Thoracic aorta (tissue), 2 donors: Measurements from ENCODE around the gene BABAM2. TPM values are rescaled to one million over a fixed set of nuclear protein-coding genes. Genes with fewer than 3 reads are reported as not detected.

Experiments
- ATAC-seq: fragments of 150-250 bp; one replicate; pipeline ENCODE4 v1.8.0; 2017; ENCODE audit warnings: low read depth; ENCODE audit not compliant: insufficient number of reproducible peaks, low FRiP score
- DNase-seq: peaks from one replicate; pipeline ENCODE4 v3.0.0-alpha.2; 2020; ENCODE audit warnings: low spot score
- H3K27ac ChIP-seq, 2 donors: fragments of 200-600 bp; sonication (generic); 1 replicate in 1 of 2; 2 replicates in 1 of 2; pipeline ENCODE4 v1.5.1; 2016; ENCODE audit warnings: mild to moderate bottlenecking in 2 of 2, moderate library complexity in 2 of 2
- H3K27me3 ChIP-seq: fragments of 200-600 bp; sonication (generic); replicated peaks from 2 replicates; pipeline ENCODE4 v1.6.0; 2016; ENCODE audit warnings: mild to moderate bottlenecking; ENCODE audit not compliant: insufficient read depth
- H3K36me3 ChIP-seq: fragments of 200-600 bp; sonication (generic); one replicate; pipeline ENCODE4 v1.5.1; 2016
- H3K4me1 ChIP-seq, 2 donors: fragments of 200-600 bp; sonication (generic); 1 replicate in 1 of 2; 2 replicates in 1 of 2; pipeline versions ENCODE4 v1.5.1 to v1.6.0; 2016; ENCODE audit warnings: low read depth in 2 of 2, mild to moderate bottlenecking in 1 of 2; ENCODE audit not compliant: control insufficient read depth in 1 of 2
- H3K4me3 ChIP-seq: fragments of 200-600 bp; sonication (generic); 2 replicates; pipeline ENCODE4 v1.5.1; 2016; ENCODE audit warnings: mild to moderate bottlenecking
- H3K9me3 ChIP-seq: fragments of 200-600 bp; sonication (generic); 2 replicates; pipeline ENCODE4 v1.5.1; 2016
- total RNA-seq, 2 donors: library from RNA; depleted of rRNA; stranded (reverse); fragments of >200 nt; gene quantifications; one replicate each; pipeline versions ENCODE4 v1.1.0 to v1.2.3, GENCODE V29; 2016
- TF ChIP-seq, protein P1 (sequence below): fragments of 200-600 bp; sonication (generic); IDR thresholded peaks from one replicate; pipeline ENCODE4 v1.5.1; 2019; ENCODE audit warnings: antibody characterized with exemption

BABAM2 gene
- total RNA-seq, 2 donors from 2014 or later, result 24.7 to 32.8 TPM

DNA sequence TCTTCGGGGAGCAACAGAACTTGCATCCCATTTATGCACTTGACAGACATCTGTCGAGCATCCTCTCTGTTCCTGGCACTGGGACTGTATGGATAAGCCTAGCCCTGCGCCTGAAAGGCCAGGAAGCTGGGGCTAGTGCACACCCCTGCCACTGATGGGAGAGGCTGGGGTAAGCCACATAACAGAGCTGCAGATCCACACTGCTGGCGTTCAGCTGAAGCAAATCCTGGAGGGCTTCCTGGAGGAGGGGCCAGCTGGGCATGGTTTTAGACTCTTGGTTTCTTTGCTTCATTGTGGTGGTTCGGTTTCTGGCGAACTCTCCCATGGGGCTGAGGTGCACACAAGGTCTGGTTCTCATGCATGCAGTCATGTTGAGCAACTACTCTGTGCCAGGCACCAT is 456.7 kb downstream of the BABAM2 start:
- peaks cover 18 to 32% of the 10 kb centered on the region in 2 donors for H3K4me1 ChIP-seq
- H3K27ac ChIP-seq, result no peak overlapping the region
- TF ChIP-seq, protein P1, sequence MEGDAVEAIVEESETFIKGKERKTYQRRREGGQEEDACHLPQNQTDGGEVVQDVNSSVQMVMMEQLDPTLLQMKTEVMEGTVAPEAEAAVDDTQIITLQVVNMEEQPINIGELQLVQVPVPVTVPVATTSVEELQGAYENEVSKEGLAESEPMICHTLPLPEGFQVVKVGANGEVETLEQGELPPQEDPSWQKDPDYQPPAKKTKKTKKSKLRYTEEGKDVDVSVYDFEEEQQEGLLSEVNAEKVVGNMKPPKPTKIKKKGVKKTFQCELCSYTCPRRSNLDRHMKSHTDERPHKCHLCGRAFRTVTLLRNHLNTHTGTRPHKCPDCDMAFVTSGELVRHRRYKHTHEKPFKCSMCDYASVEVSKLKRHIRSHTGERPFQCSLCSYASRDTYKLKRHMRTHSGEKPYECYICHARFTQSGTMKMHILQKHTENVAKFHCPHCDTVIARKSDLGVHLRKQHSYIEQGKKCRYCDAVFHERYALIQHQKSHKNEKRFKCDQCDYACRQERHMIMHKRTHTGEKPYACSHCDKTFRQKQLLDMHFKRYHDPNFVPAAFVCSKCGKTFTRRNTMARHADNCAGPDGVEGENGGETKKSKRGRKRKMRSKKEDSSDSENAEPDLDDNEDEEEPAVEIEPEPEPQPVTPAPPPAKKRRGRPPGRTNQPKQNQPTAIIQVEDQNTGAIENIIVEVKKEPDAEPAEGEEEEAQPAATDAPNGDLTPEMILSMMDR, result no peak
- no peak overlapping the region for H3K4me3 ChIP-seq
- DNase-seq (no peak), ATAC-seq (no peak)
- H3K36me3 ChIP-seq, result no peaks in the 10 kb centered on the region
- H3K9me3 ChIP-seq, result no peaks in the 10 kb centered on the region
- no peaks in the 10 kb centered on the region for H3K27me3 ChIP-seq

DNA sequence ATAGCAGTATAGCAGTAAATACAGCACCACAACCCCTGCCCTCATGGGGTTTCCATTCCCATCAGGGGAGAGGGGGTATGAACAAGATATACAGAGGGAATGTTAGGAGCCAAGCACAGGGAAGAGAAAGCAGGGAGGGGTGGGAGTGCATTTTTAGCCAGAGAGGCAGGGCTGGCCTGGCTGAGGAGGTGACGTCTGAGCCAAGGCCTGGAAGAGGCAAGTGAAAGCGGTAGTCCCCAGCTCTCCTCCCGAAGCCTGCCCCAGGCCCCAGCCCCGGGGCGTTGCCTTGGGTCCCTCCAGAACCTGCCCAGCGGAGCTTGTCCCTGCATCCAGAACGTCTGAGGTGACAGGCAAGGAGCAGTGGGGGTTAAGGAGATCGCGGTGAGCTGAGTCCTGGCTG is 457.1 kb downstream of the BABAM2 start:
- H3K27me3 ChIP-seq, result no peaks in the 10 kb centered on the region
- no peak overlapping the region for H3K27ac ChIP-seq
- TF ChIP-seq, protein P1, result no peak
- no peaks in the 10 kb centered on the region for H3K9me3 ChIP-seq
- H3K36me3 ChIP-seq, result no peaks in the 10 kb centered on the region
- peak overlapping the region; percentile 30 for H3K4me3 ChIP-seq
- no peak for ATAC-seq
- no peak for DNase-seq
- H3K4me1 ChIP-seq, result peaks cover 18 to 32% of the 10 kb centered on the region in 2 donors

DNA sequence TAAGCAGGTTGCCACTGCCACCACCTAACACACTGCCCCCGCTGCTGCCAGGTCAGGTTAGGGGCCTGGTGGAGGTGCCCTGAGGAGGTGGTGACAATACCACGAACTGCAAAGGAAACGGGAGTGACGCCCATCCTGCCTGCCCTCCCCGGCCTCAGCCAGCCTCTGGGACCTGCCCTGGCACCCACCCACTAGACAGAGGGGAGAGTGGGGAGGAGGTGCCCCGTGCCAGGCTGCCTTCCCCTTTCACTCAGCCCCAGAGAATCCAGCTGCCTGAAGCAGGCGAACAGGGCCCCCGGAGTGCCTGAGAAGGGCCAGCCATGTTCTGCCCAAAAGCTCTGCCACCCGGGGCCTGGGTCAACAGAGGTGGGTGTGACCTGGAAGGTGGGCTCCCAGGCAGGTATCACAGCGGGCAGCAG is 457.6 kb downstream of the BABAM2 start:
- H3K27me3 ChIP-seq, result no peaks in the 10 kb centered on the region
- H3K4me1 ChIP-seq, result peaks cover 13 to 27% of the 10 kb centered on the region in 2 donors
- no peaks in the 10 kb centered on the region for H3K9me3 ChIP-seq
- no peak overlapping the region for H3K4me3 ChIP-seq
- no peak for ATAC-seq
- TF ChIP-seq, protein P1, result no peak
- no peak overlapping the region for H3K27ac ChIP-seq
- H3K36me3 ChIP-seq, result no peaks in the 10 kb centered on the region
- DNase-seq, result no peak

DNA sequence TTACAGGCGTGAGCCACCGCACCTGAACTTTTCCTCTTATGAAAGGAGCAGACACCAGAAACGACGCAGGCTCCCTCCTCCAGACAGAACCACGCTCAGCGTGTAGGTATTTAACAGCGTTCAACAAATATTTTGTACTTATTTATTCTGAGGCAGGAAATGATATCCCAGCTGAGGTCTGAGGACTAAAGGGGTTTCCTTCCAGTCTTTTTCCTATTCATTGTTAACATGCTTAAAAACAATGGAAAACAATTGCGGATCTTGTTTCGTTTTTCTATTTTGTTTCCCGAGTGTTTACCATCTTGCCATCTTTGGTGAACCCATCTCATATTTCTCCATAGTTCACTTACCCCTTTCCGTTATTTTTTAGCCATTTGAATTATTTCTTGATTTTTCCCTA is 458.4 kb downstream of the BABAM2 start:
- Histone ChIP-seq H3K27ac (no peak overlapping the region), H3K4me1 (peaks cover 6 to 20% of the 10 kb centered on the region in 2 donors), H3K9me3 (no peaks in the 10 kb centered on the region), H3K27me3 (no peaks in the 10 kb centered on the region), H3K4me3 (no peak overlapping the region), H3K36me3 (no peaks in the 10 kb centered on the region)
- DNase-seq, result no peak
- TF ChIP-seq, protein P1, result no peak
- ATAC-seq, result no peak

DNA sequence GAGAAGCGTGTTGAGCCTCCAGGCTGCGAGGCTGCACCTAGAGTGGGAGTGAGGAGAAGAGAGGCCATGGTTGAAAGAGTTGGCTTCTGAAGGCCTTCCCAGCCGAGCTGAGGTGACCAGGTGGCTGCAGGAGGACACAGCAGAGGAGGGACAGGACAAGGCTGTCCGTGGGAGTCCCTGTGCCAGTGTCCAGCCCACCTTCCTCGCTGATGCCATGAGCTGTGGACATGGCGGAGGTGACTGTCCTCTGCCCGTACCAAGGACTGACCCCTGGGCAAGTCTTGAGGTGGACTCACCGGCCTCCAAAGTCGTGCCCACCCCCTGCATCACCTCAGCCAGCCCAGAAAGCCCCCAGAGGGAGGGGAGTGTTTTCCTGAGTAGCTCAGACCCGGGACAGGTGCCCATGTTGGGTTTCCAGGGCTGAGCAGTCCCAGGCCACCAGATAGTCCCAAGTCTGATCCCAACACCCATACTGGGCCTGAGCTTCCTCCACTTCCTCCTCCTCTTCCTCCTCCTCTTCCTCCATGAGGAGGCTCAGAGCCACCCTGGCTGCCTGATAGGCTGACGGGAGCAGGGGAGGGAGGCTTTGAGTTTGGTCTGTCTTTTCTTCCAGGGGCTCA is 459.1 kb downstream of the BABAM2 start:
- no peaks in the 10 kb centered on the region for H3K9me3 ChIP-seq
- ATAC-seq, result no peak

More for the DNA sequence above, 459.1 kb downstream of the BABAM2 start:
- Histone ChIP-seq H3K27ac (no peak overlapping the region), H3K36me3 (no peaks in the 10 kb centered on the region), H3K4me1 (peaks cover 4 to 12% of the 10 kb centered on the region in 2 donors), H3K27me3 (no peaks in the 10 kb centered on the region), H3K4me3 (no peak overlapping the region)
- TF ChIP-seq, protein P1, result no peak
- DNase-seq, result no peak
